Measurements from ENCODE around the gene TUBA4B. TPM values are rescaled to one million over a fixed set of nuclear protein-coding genes. Genes with fewer than 3 reads are reported as not detected.

The TUBA4B gene
- total RNA-seq, 1 experiment from 2014 or later = not detected

DNA sequence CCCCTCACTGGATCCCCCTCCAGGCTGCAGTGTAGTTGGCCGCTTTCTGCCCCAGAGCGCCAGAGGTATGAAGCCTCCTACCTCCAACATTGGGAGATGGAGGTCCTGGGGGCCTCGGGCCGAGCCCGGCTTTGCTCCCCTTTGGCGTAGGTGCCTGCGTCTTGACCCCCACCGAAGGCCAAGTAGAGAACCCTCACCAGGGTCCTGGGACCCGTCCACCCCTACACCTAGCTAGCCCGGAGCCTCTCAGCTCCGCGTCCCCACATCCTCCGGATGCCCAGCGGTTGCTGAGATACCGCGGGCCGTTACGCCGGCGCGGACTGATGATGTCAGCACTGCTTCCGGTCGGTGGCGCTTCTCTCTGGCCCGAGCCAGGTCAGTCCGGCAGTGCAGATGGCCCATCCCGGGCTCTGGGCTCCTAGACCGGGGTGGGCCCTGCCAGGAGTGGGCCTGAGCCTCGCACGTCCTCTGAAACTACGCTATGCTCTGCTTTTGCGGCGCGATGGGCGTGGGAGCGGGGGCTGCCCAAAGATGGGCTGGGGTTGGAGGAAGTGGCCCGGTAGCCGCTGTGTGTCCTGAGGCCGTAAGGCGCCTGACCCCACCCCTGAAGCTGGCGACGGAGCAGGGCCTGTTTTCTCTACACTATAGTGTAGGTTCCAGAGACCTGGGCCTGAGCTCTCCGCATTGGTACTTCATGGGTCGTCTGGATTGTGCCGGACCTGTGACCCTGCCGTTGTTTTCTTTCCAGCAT lies 7.7 kb upstream of the TUBA4B start, which contains the start of the genes GLB1L and STK16:
GLB1L (minus strand) TSS at position 297 of the 751 bp plus-strand sequence. CDS start 1,871 bp downstream, outside the sequence.
STK16 (plus strand) TSS at position 332 of the 751 bp plus-strand sequence. CDS start 521 bp downstream, outside the sequence.
- no peaks in the 10 kb centered on the region for H3K79me1 ChIP-seq (ENCODE audit: insufficient read depth, low read depth, low read length, poor library complexity, severe bottlenecking)
- no peak within 1 kb of the TSS for H2BK20ac ChIP-seq (ENCODE audit: low read depth, low read length, poor library complexity, severe bottlenecking)
- H2AK5ac ChIP-seq (ENCODE audit: insufficient read length, low read length) = no peak within 1 kb of the TSS
- no peaks in the 10 kb centered on the region for H3K27me3 ChIP-seq (ENCODE audit: insufficient read depth, low read length)
- H4K8ac ChIP-seq (replicated peaks; ENCODE audit: insufficient read length, low read depth, low read length) = no peak within 1 kb of the TSS
- no peak within 1 kb of the TSS for H3T11ph ChIP-seq (ENCODE audit: low read length)
- H3K23ac ChIP-seq (ENCODE audit: insufficient read length, low read depth, low read length) = no peak within 1 kb of the TSS
- H3K18ac ChIP-seq (ENCODE audit: insufficient read length, low read depth, low read length) = peak within 1 kb of the TSS; percentile 89
- H2BK120ac ChIP-seq (ENCODE audit: low read depth, low read length, poor library complexity, severe bottlenecking) = no peak within 1 kb of the TSS
- H3K27ac Mint-ChIP-seq = peak within 1 kb of the TSS; percentile 95 to 98 (median 97)
- H3K79me2 ChIP-seq (ENCODE audit: insufficient read depth, low read length) = no peaks in the 10 kb centered on the region
- no peaks in the 10 kb centered on the region for H3K9me3 Mint-ChIP-seq
- H3K4me1 ChIP-seq (ENCODE audit: insufficient read depth, low read length) = peaks cover 2% of the 10 kb centered on the region; the same call in 1 of the 2 replicates
- peak; percentile 96 for DNase-seq
- no peak within 1 kb of the TSS for H3K4ac ChIP-seq (ENCODE audit: low read depth, low read length)
- TF ChIP-seq, protein P1, sequence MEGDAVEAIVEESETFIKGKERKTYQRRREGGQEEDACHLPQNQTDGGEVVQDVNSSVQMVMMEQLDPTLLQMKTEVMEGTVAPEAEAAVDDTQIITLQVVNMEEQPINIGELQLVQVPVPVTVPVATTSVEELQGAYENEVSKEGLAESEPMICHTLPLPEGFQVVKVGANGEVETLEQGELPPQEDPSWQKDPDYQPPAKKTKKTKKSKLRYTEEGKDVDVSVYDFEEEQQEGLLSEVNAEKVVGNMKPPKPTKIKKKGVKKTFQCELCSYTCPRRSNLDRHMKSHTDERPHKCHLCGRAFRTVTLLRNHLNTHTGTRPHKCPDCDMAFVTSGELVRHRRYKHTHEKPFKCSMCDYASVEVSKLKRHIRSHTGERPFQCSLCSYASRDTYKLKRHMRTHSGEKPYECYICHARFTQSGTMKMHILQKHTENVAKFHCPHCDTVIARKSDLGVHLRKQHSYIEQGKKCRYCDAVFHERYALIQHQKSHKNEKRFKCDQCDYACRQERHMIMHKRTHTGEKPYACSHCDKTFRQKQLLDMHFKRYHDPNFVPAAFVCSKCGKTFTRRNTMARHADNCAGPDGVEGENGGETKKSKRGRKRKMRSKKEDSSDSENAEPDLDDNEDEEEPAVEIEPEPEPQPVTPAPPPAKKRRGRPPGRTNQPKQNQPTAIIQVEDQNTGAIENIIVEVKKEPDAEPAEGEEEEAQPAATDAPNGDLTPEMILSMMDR (conservative IDR thresholded peaks at IDR 0.05) = no peak
- H2BK5ac ChIP-seq (ENCODE audit: insufficient read length, low read length) = peak within 1 kb of the TSS; percentile 11
- H3K14ac ChIP-seq (ENCODE audit: insufficient read depth, low read length) = peak within 1 kb of the TSS; percentile 89
- H2BK12ac ChIP-seq (ENCODE audit: insufficient read length, low read depth, low read length) = no peak within 1 kb of the TSS
- H3K56ac ChIP-seq (ENCODE audit: insufficient read length, low read depth, low read length) = no peak within 1 kb of the TSS
- no peaks in the 10 kb centered on the region for H3K9me3 ChIP-seq (ENCODE audit: control insufficient read depth, low read depth, low read length)
- no peaks in the 10 kb centered on the region for H3K27me3 Mint-ChIP-seq (ENCODE audit: low read depth)
- H2AFZ ChIP-seq (ENCODE audit: low read length) = no peak within 1 kb of the TSS
- H3K23me2 ChIP-seq (ENCODE audit: insufficient read length, low read depth, low read length, poor library complexity, severe bottlenecking) = no peaks in the 10 kb centered on the region
- peak within 1 kb of the TSS; percentile 5 for H4K5ac ChIP-seq (ENCODE audit: insufficient read length, low read depth, low read length)
- no peak within 1 kb of the TSS for H4K91ac ChIP-seq (ENCODE audit: insufficient read length, low read depth, low read length)
- peaks cover 2 to 17% (median 16%) of the 10 kb centered on the region in 3 experiments; a peak in 6 of 7 replicates for H3K36me3 Mint-ChIP-seq (ENCODE audit: insufficient read depth in 1 of 3, low read depth in 3 of 3)
- WGBS (ENCODE audit: extremely low coverage, insufficient read length, low lambda C conversion rate) = no CpG with 5 or more reads among the region's 46 CpGs
- H3K4me3 Mint-ChIP-seq = peak within 1 kb of the TSS; percentile 92 to 96
- peak within 1 kb of the TSS; percentile 90 for H3K9ac ChIP-seq (ENCODE audit: extremely low read depth, insufficient read length, low read length)
- H3K4me2 ChIP-seq (ENCODE audit: insufficient read depth, insufficient read length, low read length) = peak within 1 kb of the TSS; percentile 77
- H4K20me1 ChIP-seq (ENCODE audit: control insufficient read depth, insufficient read depth, insufficient read length) = no peaks in the 10 kb centered on the region
- no peak within 1 kb of the TSS for H2BK15ac ChIP-seq (ENCODE audit: low read depth, low read length)
- peaks cover 19 to 27% of the 10 kb centered on the region in 2 experiments for H3K4me1 Mint-ChIP-seq
- no peak within 1 kb of the TSS for H3K27ac ChIP-seq (ENCODE audit: insufficient read length, low read depth, low read length)
